Activated T-cell treated with anti-CD3 and anti-CD28 coated beads, Interleukin-2, amount 50 U/mL, for 72 hours (primary cell): ENCODE data around the gene KRT5. TPM values are rescaled to one million over a fixed set of nuclear protein-coding genes. Genes with fewer than 3 reads are reported as not detected.
"Not testable (repeated sequence)": the region's sequence is repeated elsewhere in the genome, so short reads cannot be mapped to it uniquely, and the experiment has no call there.

Experiments used
- ATAC-seq, 2 donors: fragments of 150-1000 bp; cut with Tn5 transposase; replicated peaks in 1 of 2; 2 replicates each; pipeline ENCODE4 v1.10.0; 2021; ENCODE audit warnings: moderate library complexity in 2 of 2, mild to moderate bottlenecking in 1 of 2
- DNase-seq, 2 donors: peaks; one replicate each; pipeline ENCODE4 v3.0.0; 2021 to 2022; ENCODE audit warnings: mixed read lengths in 1 of 2
- H3K27ac Mint-ChIP-seq: one replicate; pipeline ENCODE4 v1.8.0; 2022; ENCODE audit warnings: mild to moderate bottlenecking, moderate library complexity, mixed read lengths
- H3K27me3 Mint-ChIP-seq: one replicate; pipeline ENCODE4 v1.8.0; 2022; ENCODE audit warnings: low read depth, mixed read lengths
- H3K36me3 Mint-ChIP-seq, 2 donors: one replicate each; pipeline ENCODE4 v1.8.0; 2022; ENCODE audit warnings: mixed read lengths in 2 of 2, mild to moderate bottlenecking in 1 of 2; ENCODE audit not compliant: insufficient read depth in 2 of 2
- H3K4me1 Mint-ChIP-seq: one replicate; pipeline ENCODE4 v1.8.0; 2022; ENCODE audit warnings: low read depth, mixed read lengths
- H3K4me3 Mint-ChIP-seq, 2 donors: one replicate each; pipeline ENCODE4 v1.8.0; 2022; ENCODE audit warnings: mild to moderate bottlenecking in 2 of 2, mixed read lengths in 2 of 2, moderate library complexity in 2 of 2
- H3K9me3 Mint-ChIP-seq, 2 donors: one replicate each; pipeline ENCODE4 v1.8.0; 2022; ENCODE audit warnings: mixed read lengths in 2 of 2
- total RNA-seq, 2 donors: library from RNA; stranded (reverse); gene quantifications; one replicate each; pipeline ENCODE4 v1.2.3, GENCODE V29; 2022

KRT5 gene
- total RNA-seq, 2 donors from 2014 or later, result not detected

DNA sequence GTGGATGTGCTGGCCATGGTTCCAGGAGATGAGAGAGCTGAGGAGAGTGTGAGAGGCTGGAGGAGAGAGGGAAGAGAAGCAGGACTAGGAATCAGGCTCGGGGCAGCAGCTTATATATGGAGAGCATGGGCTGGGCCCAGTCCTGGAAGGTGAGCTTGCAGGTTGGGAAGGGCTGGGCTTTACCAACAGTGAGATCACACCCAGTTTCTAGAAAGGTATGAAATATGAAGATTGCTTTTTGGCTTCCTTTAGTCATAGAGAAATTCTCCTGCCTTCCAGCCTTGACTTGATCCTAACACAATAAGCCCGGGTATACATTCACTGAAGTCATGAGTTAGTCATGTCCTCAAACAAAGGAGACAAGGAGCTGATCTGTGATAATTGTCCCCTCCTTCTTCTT, 27.0 kb downstream of the KRT5 start, which contains the start of gene KRT6A:
Gene KRT6A (minus strand): TSS at position 86 of the 400 bp plus-strand sequence. CDS start 69 bp downstream, at position 17.
- Mint-ChIP-seq H3K4me1 (no peaks in the 10 kb centered on the region), H3K27ac (peak within 1 kb of the TSS; percentile 22), H3K36me3 (no peaks in the 10 kb centered on the region), H3K9me3 (no peaks in the 10 kb centered on the region), H3K27me3 (peaks cover 30% of the 10 kb centered on the region), H3K4me3 (no peak within 1 kb of the TSS)
- ATAC-seq (no peak), DNase-seq (no peak)

DNA sequence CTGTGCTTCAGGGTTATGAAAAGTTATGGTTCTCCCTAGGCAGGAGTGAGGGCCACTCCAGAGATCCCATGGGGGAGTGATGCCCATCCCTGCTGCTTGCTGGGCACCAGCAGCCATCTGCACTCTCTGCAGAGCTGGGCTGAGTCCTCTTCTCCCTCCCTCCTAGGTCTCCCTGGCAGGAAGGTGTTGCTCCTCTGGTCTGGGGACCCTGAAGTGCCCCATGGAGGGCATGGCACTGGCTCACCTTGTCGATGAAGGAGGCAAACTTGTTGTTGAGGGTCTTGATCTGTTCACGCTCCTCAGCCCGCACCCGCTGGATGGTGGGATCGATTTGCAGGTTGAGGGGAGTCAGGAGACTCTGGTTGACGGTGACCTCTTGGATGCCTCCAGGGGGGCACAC, 27.8 kb downstream of the KRT5 start:
- ATAC-seq, H3K9me3 Mint-ChIP-seq: not testable (repeated sequence)

DNA sequence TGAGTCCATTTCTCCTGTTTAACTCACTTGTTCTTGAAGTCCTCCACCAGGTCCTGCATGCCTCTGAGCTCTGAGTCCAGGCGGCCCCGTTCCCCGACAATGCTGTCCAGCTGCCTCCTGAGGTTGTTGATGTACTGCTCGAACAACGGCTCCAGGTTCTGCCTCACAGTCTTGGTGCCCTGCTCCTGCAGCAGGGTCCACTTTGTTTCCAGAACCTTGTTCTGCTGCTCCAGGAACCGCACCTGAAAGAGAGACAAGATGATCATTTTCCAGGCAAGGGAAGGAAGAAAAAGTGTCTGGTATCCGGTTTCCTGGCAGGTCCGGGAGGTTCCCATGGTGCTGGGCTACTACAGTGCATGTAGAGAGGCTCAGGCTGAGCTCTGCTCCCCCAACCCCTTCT, 28.7 kb downstream of the KRT5 start:
- H3K27me3 Mint-ChIP-seq, result peaks cover 26% of the 10 kb centered on the region
- H3K4me3 Mint-ChIP-seq, H3K9me3 Mint-ChIP-seq, H3K4me1 Mint-ChIP-seq, DNase-seq, H3K36me3 Mint-ChIP-seq, H3K27ac Mint-ChIP-seq, ATAC-seq: not testable (repeated sequence)

More for the DNA sequence above, 27.8 kb downstream of the KRT5 start:
- H3K4me3 Mint-ChIP-seq, H3K4me1 Mint-ChIP-seq, H3K36me3 Mint-ChIP-seq, DNase-seq: not testable (repeated sequence)
- Mint-ChIP-seq H3K27me3 (peaks cover 26% of the 10 kb centered on the region), H3K27ac (peak overlapping the region; percentile 22)

DNA sequence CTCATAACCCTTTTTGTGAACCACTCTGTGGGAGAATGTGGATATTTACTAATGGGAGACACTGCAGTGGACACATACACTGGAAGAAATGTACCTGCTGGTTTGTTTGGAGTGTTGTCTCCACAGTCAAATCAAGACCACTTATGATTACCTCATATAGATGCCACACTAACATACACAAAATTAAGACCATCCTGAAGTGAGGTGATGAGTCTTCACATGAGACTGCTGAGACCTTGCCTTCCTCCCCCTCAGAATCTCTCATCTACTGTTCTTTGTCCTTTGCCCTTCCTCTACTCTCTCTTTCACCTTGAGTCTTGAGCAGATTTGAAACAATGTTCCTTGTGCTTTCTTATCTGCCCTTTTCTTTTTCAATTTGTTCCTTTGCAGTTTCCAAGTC, 31.5 kb downstream of the KRT5 start:
- Mint-ChIP-seq H3K9me3 (no peaks in the 10 kb centered on the region), H3K36me3 (peaks cover 2 to 4% of the 10 kb centered on the region in 2 donors), H3K27ac (no peak overlapping the region), H3K4me1 (no peaks in the 10 kb centered on the region), H3K4me3 (no peak overlapping the region), H3K27me3 (peaks cover 33% of the 10 kb centered on the region)
- DNase-seq (no peak), ATAC-seq (no peak)

DNA sequence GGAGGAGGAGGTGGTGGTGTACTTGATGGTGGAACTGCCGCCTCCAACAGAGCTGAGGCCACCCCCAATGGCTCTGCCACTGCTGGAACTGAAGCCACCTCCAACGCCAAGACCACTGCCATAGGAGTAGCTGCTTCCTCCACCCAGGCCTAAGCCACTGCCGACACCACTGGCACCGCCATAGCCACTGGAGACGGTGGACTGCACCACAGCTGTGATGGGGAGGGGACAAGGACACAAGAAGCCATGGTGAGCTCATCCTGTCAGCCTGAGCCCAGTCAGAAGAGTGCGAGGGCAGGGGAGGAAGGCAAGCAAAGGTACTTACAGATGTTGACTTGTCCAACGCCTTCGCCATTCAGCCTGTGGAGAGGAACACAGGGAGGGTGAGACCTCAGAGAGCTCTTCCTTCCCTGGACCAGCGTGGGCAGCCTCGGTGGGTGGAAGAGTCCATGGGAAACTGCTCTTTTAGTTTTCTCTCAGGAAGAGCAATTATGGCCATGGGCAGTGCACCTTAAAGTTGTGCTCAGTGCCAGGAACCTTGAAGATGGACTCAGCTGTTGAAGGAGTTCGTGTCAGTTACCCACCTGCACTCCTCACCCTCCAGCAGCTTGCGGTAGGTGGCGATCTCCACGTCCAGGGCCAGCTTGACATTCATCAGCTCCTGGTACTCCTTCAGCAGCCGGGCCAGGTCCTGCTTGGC, 32.3 kb downstream of the KRT5 start:
- H3K4me1 Mint-ChIP-seq, result not testable (repeated sequence)

DNA sequence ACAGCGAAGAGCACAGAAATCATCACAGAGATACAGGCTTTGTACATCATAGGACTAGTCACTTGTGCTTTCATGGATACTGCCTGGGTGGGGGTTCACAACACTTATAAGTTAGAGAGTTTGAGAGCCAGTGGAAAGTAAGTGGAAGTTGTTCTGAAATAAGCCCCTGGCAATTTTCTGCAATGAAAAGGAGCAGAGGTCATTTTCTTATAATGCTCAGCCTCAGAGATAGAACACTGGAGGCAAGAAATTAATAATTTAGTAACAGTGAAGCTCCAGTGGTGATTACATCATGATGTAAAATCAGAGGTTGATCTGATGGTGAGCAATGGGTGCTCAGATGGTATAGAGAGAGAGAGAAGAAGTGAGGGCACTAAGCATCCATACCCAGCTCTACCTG, 33.0 kb downstream of the KRT5 start:
- Mint-ChIP-seq H3K27ac (no peak overlapping the region), H3K4me1 (no peaks in the 10 kb centered on the region), H3K4me3 (no peak overlapping the region), H3K36me3 (peaks cover 2 to 4% of the 10 kb centered on the region in 2 donors), H3K27me3 (peaks cover 41% of the 10 kb centered on the region), H3K9me3 (no peaks in the 10 kb centered on the region)
- no peak for DNase-seq
- ATAC-seq, result no peak

More for the DNA sequence above, 32.3 kb downstream of the KRT5 start:
- H3K36me3 Mint-ChIP-seq, H3K9me3 Mint-ChIP-seq, DNase-seq, H3K27ac Mint-ChIP-seq, ATAC-seq, H3K4me3 Mint-ChIP-seq: not testable (repeated sequence)
- peaks cover 42% of the 10 kb centered on the region for H3K27me3 Mint-ChIP-seq

DNA sequence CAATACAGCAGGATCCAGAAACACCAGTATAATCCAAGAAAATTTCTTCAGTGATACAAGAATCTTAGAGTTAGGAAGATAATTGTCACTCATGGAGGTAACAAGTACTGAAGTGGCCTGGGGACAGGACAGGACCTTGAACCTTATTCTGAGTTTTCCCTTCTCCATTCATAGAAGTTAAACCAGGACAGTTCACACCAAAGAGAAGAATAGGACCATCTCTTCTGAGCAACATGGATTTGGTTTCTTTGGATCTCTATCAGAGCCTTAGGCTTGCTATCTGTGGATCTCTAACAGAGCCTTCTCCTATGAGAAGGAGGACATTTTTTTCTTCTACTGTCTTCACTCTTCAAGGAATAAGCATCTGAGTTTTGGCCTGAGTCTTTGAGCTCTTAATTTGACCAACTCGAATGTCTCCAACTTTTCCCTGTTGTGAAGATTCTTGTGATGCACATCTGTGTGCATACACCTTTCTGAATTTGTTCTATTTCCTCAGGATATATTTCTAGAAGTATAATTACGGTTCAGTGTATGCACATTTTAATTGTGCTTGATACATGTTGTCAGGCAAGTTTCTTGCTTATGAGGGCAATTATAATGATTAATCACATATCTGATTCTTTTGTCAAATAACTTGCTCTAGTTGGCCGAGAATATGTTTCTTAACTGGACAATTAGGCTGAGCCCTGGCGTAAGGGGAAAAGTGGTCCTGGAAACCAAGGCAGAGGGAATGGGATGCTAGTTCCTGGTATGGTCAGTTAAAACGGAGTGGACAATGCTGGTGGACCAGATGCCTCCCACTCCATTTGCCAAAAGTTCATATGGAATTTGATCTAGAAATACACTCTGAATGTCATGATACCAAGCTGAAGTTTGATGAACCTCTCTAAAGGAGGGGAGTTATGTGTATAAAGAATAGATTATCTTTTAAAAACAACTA, 33.8 kb downstream of the KRT5 start:
- no peaks in the 10 kb centered on the region for H3K9me3 Mint-ChIP-seq
- H3K27me3 Mint-ChIP-seq, result peaks cover 33% of the 10 kb centered on the region
- DNase-seq (no peak), ATAC-seq (no peak)
- no peaks in the 10 kb centered on the region for H3K4me1 Mint-ChIP-seq
- no peak overlapping the region for H3K4me3 Mint-ChIP-seq
- peaks cover 2 to 4% of the 10 kb centered on the region in 2 donors for H3K36me3 Mint-ChIP-seq
- no peak overlapping the region for H3K27ac Mint-ChIP-seq

DNA sequence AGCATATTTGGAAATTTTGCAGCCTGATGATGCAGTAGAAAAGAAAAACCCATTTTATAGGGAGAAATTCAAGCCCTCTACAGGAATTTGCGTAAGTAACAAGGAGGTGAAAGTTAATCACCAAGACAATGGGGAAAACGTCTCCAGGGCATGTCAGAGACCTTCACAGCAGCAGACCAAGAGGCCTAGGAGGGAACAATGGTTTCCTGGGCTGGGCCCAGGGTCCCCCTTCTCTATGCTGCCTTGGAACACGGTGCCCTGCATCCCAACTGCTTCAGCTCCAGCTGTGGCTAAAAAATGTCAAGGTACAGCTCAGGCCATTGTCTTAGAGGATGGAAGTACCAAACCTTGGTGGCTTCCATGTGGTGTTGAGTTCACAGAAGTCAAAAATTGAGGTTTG, 40.1 kb downstream of the KRT5 start:
- Mint-ChIP-seq H3K27ac (no peak overlapping the region), H3K4me3 (no peak overlapping the region), H3K4me1 (no peaks in the 10 kb centered on the region), H3K27me3 (peaks cover 20% of the 10 kb centered on the region), H3K36me3 (peaks cover 4 to 6% of the 10 kb centered on the region in 2 donors), H3K9me3 (peaks cover 3 to 4% of the 10 kb centered on the region in 2 donors)
- no peak for ATAC-seq
- no peak for DNase-seq

DNA sequence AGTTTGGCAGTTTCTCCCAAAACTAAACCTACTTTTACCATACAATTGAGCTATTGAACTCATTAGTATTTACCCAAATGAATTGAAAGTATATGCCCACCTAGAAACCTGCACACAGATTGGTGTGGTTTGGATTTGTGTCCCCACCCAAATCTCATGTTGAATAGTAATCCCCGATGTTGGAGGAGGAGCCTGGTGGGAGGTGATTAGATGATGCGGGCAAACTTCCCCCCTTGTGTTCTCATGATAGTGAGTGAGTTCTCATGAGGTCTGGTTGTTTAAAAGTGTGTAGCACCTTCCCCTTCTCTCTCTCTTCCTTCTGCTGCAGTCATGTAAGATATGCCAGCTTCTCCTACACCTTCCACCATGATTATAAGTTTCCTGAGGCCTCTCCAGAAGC, 42.5 kb downstream of the KRT5 start:
- H3K4me3 Mint-ChIP-seq, result no peak overlapping the region
- H3K9me3 Mint-ChIP-seq, result peaks cover 3 to 4% of the 10 kb centered on the region in 2 donors
- H3K36me3 Mint-ChIP-seq, result peaks cover 0 to 4% of the 10 kb centered on the region in 2 donors
- no peaks in the 10 kb centered on the region for H3K4me1 Mint-ChIP-seq
- peaks cover under 1% of the 10 kb centered on the region for H3K27me3 Mint-ChIP-seq
- no peak overlapping the region for H3K27ac Mint-ChIP-seq
- no peak for DNase-seq
- ATAC-seq, result no peak

DNA sequence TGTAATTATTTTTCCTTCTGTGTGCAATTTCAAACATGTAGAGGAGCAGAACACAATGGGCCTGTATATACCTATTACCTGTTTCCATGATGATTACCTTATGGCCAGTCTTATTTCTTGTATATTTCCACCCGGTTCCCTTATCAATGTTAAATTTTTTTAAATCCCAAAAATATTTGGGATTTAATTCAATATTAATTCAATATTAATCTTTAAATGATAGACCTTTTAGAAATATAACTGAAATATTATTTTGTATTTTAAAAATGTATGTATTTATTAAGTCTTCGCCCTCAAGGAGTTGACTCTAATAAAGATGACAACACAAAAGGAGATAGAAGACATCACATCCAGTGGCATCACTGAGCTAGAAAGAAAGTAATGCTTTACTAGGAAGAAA, 46.0 kb downstream of the KRT5 start:
- peaks cover 1 to 2% of the 10 kb centered on the region in 2 donors for H3K9me3 Mint-ChIP-seq
- no peak for DNase-seq
- H3K27ac Mint-ChIP-seq, result no peak overlapping the region
- H3K4me3 Mint-ChIP-seq, result no peak overlapping the region
- H3K36me3 Mint-ChIP-seq, result peaks cover 0 to 2% of the 10 kb centered on the region in 2 donors
- ATAC-seq, result no peak
- H3K27me3 Mint-ChIP-seq, result no peaks in the 10 kb centered on the region
- no peaks in the 10 kb centered on the region for H3K4me1 Mint-ChIP-seq

DNA sequence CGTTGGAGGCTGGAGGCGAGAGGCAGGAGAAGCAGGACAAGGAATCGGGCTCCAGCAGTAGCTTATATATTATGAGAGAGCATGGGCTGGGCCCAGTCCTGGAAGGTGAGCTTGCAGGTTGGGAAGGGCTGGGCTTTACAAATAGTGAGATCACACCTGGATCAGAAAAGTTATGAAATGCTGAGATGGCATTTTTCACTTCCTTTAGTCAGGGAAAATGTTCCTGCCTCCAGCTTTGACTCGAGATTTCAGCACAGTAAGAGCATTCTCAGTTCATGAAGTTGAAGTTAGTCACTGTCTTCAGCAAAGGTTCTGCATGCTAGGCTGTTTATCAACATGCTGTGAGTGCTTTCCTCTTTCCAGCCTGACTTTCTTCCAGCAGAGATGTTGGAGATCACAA, 46.4 kb downstream of the KRT5 start, which contains the start of gene KRT6C:
Gene KRT6C (minus strand): TSS at position 38 of the 400 bp plus-strand sequence. CDS start 68 bp downstream, outside the sequence.
- Mint-ChIP-seq H3K4me3 (no peak within 1 kb of the TSS), H3K9me3 (peaks cover 1 to 2% of the 10 kb centered on the region in 2 donors), H3K27ac (no peak within 1 kb of the TSS), H3K4me1 (no peaks in the 10 kb centered on the region), H3K27me3 (peaks cover under 1% of the 10 kb centered on the region), H3K36me3 (peaks cover 0 to 2% of the 10 kb centered on the region in 2 donors)
- ATAC-seq, result no peak
- no peak for DNase-seq

DNA sequence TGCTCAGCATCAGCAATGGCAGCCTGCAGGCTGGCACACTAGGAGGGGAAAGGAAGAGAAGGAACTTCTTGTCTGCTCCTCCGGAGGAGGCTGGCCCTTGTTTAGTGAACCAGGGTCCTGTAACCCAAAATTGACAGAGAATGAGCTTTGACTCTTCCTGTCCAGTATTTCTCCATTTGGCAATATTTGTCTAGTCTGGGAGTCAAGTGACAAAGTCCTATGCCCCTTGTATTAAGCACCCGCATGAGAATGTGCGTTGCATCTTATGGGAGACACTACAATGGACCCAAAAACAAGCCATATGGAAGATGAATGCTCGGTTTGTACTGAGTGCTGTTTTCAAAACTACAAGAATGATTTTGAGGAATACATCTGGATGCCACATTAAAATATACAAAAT, 50.3 kb downstream of the KRT5 start:
- Mint-ChIP-seq H3K4me1 (no peaks in the 10 kb centered on the region), H3K27ac (no peak overlapping the region), H3K27me3 (peaks cover 7% of the 10 kb centered on the region), H3K36me3 (no peaks in the 10 kb centered on the region), H3K4me3 (no peak overlapping the region), H3K9me3 (no peaks in the 10 kb centered on the region)
- no peak for DNase-seq
- no peak for ATAC-seq

DNA sequence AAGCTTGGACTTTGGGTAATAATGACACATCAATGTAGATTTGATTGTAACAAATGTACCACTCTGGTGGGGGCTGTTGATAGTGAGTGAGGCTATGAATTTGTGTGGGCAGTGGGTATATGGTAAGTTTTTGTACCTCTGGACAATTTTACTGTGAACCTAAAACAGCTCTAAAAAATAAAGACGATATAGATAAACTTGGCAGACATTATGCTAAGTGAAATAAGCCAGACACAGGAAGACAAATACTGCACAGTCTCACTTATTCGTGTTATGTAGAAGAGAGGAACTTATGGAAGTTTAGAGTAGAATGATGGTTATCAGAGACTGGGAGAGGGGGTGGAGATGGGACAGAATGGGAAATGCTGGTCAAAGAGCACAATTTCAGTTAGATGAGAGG, 55.3 kb downstream of the KRT5 start:
- no peaks in the 10 kb centered on the region for H3K9me3 Mint-ChIP-seq
- H3K27ac Mint-ChIP-seq, result no peak overlapping the region
- H3K27me3 Mint-ChIP-seq, result peaks cover 19% of the 10 kb centered on the region
- no peak for ATAC-seq
- no peak overlapping the region for H3K4me3 Mint-ChIP-seq
- no peak for DNase-seq
- no peaks in the 10 kb centered on the region for H3K36me3 Mint-ChIP-seq
- no peaks in the 10 kb centered on the region for H3K4me1 Mint-ChIP-seq
